HG02642 (cell line): ENCODE measurements around the gene IGFBP2.

ENCODE experiments used
- ATAC-seq: cut with Tn5 transposase; IDR thresholded peaks from one replicate; pipeline ENCODE4 v1.9.1; 2021; ENCODE audit warnings: mild to moderate bottlenecking; ENCODE audit not compliant: unreplicated experiment, poor library complexity

The IGFBP2 gene

GRCh38 chr2:216608525-216608924 lies 24.7 kb upstream of the IGFBP2 start:
- ATAC-seq, result no peak

- ATAC-seq, result no peak
These were observed 17.7 kb upstream of the IGFBP2 start for GRCh38 chr2:216615298-216616082.

- ATAC-seq, result no peak
These were observed 17.0 kb upstream of the IGFBP2 start for GRCh38 chr2:216616083-216616678.

- ATAC-seq, result no peak
These were observed 15.9 kb upstream of the IGFBP2 start for GRCh38 chr2:216617159-216617815.

GRCh38 chr2:216618785-216619184 lies 14.4 kb upstream of the IGFBP2 start:
- no peak for ATAC-seq

GRCh38 chr2:216619411-216620393 lies 13.5 kb upstream of the IGFBP2 start:
- no peak for ATAC-seq

- ATAC-seq, result no peak
These were observed 12.4 kb upstream of the IGFBP2 start for GRCh38 chr2:216620786-216621185.

GRCh38 chr2:216621292-216621691 lies 11.9 kb upstream of the IGFBP2 start:
- ATAC-seq, result no peak

- no peak for ATAC-seq
These were observed 10.7 kb upstream of the IGFBP2 start for GRCh38 chr2:216622526-216622925.

- no peak for ATAC-seq
These were observed 9.0 kb upstream of the IGFBP2 start for GRCh38 chr2:216624251-216624650.

- no peak for ATAC-seq
These were observed 6.9 kb upstream of the IGFBP2 start for GRCh38 chr2:216626168-216626874.

GRCh38 chr2:216626875-216627245 lies 6.4 kb upstream of the IGFBP2 start:
- no peak for ATAC-seq

GRCh38 chr2:216629784-216630183 lies 3.4 kb upstream of the IGFBP2 start:
- ATAC-seq, result no peak

- ATAC-seq, result no peak
These were observed 771 bp upstream of the IGFBP2 start for GRCh38 chr2:216632346-216632951.

GRCh38 chr2:216633616-216634369 lies 573 bp downstream of the IGFBP2 start:
- no peak for ATAC-seq

GRCh38 chr2:216634370-216635148 lies 1.3 kb downstream of the IGFBP2 start:
- ATAC-seq, result no peak

- ATAC-seq, result no peak
These were observed 2.0 kb downstream of the IGFBP2 start for GRCh38 chr2:216635171-216635570.
